ENCODE measurements around the gene RORC. TPM values are rescaled to one million over a fixed set of nuclear protein-coding genes. Genes with fewer than 3 reads are reported as not detected.

RORC gene
- polyA plus RNA-seq, 3 donors = 0.03 TPM; not detected in 2

DNA sequence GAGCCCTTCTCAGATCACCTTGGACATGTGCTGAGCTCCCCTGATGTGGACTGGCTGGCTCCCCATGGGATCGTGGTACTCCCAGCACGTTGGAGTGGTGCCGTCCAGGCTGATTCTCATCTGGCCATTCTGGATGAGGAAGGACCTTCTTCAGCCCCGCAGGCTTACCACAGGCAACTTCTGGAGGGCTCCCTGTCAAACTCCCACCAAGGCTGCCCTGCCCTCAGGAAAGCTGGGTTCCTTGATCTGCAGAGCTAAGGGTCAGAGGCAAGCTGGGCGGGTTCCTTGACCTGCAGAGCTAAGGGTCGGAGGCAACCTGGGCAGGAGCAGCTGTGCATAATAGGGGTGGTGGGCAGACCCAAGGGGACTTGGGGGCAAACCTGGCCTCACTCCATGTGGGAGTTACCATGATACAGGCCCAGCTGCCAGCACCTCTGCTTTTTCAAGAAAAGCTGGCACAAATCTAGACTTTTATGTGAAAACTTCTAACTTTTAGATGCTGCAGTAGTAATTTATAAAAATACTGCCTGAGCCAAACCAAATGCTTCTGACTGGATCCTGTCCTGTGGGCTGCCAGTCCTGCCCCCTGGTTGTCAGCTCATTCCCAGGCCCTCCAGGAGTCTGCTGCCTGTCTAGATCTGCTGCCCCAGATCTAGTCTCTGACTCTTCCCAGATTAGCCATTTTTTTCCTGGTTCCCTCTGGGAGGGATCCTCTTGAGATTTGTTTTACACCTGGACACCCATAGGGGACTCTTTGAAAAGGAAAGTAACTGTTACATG lies 27.5 kb upstream of the RORC start:
- intact Hi-C loops (cut with micrococcal nuclease) = no loop called here
- Histone ChIP-seq H3K9me3 (replicated peaks in 1 of 2; ENCODE audit: control insufficient read depth in 1 of 2, insufficient read depth in 1 of 2, low read length in 2 of 2) (no peaks in the 10 kb centered on the region), H3K27ac (ENCODE audit: low read depth in 1 of 2, low read length in 2 of 2) (no peak overlapping the region), H3K79me2 (ENCODE audit: insufficient read depth, low read length) (no peaks in the 10 kb centered on the region), H4K20me1 (ENCODE audit: insufficient read depth, low read length) (no peaks in the 10 kb centered on the region), H3K4me3 (replicated peaks in 1 of 3; ENCODE audit: low read depth in 2 of 3, low read length in 3 of 3) (no peak overlapping the region), H3K9ac (ENCODE audit: insufficient read depth, low read length, poor library complexity, severe bottlenecking) (no peak overlapping the region), H3K4me2 (replicated peaks; ENCODE audit: extremely low read depth, low read length, poor library complexity, severe bottlenecking) (no peak overlapping the region), H3K27me3 (ENCODE audit: control insufficient read depth in 2 of 2, insufficient read depth in 2 of 2, low read length in 2 of 2) (no peaks in the 10 kb centered on the region), H3K4me1 (ENCODE audit: control insufficient read depth in 1 of 2, insufficient read depth in 2 of 2, low read length in 2 of 2) (peaks cover 41 to 42% of the 10 kb centered on the region in 2 donors), H2AFZ (ENCODE audit: insufficient read depth, low read depth, low read length, poor library complexity, severe bottlenecking) (no peak overlapping the region), H3K36me3 (replicated peaks in 1 of 2; ENCODE audit: control insufficient read depth in 1 of 2, insufficient read depth in 2 of 2, low read length in 2 of 2) (no peaks in the 10 kb centered on the region)
- DNase-seq = no peak
- Mint-ChIP-seq H3K4me3 (no peak overlapping the region), H3K27me3 (ENCODE audit: low read depth in 3 of 3) (peaks cover 0 to 3% (median 1%) of the 10 kb centered on the region in 3 donors), H3K27ac (peak overlapping the region in 1 of 7 donors; percentile 9), H3K36me3 (no peaks in the 10 kb centered on the region), H3K4me1 (peaks cover 53% of the 10 kb centered on the region), H3K9me3 (peaks cover 0 to 8% (median 3%) of the 10 kb centered on the region in 7 donors)
- TF ChIP-seq, protein P1, sequence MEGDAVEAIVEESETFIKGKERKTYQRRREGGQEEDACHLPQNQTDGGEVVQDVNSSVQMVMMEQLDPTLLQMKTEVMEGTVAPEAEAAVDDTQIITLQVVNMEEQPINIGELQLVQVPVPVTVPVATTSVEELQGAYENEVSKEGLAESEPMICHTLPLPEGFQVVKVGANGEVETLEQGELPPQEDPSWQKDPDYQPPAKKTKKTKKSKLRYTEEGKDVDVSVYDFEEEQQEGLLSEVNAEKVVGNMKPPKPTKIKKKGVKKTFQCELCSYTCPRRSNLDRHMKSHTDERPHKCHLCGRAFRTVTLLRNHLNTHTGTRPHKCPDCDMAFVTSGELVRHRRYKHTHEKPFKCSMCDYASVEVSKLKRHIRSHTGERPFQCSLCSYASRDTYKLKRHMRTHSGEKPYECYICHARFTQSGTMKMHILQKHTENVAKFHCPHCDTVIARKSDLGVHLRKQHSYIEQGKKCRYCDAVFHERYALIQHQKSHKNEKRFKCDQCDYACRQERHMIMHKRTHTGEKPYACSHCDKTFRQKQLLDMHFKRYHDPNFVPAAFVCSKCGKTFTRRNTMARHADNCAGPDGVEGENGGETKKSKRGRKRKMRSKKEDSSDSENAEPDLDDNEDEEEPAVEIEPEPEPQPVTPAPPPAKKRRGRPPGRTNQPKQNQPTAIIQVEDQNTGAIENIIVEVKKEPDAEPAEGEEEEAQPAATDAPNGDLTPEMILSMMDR (IDR thresholded peaks at IDR 0.05) = no peak
- 97% methylated on average over 6 of the region's 6 CpGs for WGBS (ENCODE audit: insufficient coverage)

DNA sequence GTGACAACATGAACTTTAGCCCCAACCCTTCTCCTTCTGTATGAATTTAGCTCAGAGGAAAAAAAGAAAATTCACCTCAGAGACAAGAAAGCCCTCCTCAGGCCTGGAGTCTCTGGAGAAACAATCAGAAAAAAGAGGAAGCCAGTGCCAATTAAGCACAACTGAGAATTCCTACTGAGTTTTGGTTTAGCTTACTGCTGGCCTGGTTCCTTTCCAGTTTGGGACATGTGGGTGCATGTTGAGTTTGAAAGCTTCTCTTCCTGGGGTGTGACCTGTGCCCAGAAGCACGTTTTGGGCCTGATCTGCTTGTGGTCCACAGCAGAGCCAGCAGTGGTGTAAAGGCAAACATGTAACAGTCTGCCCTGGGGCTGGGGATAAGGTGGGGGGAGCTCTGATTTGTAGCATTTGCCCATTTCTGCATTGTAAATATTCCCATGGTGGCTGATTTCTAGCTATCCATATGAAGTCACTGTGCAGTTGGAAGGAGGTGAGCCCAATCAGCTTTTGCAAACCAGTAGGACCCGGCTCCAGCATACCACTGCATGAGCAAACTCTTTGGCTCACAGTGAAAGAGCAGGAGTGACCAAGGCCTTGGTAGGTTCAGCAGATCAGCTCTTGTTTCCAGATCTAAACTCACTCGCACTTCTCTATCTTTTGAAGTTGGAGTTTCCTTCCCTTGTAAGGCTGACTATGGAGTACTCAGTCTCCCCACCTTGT lies 26.6 kb upstream of the RORC start:
- peaks cover 1 to 3% (median 3%) of the 10 kb centered on the region in 3 donors for H3K27me3 Mint-ChIP-seq (ENCODE audit: low read depth in 3 of 3)

More for the DNA sequence above, 26.6 kb upstream of the RORC start:
- WGBS (ENCODE audit: insufficient coverage) = 36% methylated on average over 3 of the region's 3 CpGs
- Histone ChIP-seq H3K79me2 (ENCODE audit: insufficient read depth, low read length) (no peaks in the 10 kb centered on the region), H3K27me3 (ENCODE audit: control insufficient read depth in 2 of 2, insufficient read depth in 2 of 2, low read length in 2 of 2) (no peaks in the 10 kb centered on the region), H4K20me1 (ENCODE audit: insufficient read depth, low read length) (no peaks in the 10 kb centered on the region), H3K4me1 (ENCODE audit: control insufficient read depth in 1 of 2, insufficient read depth in 2 of 2, low read length in 2 of 2) (peaks cover 41 to 42% of the 10 kb centered on the region in 2 donors), H3K27ac (ENCODE audit: low read depth in 1 of 2, low read length in 2 of 2) (no peak overlapping the region), H3K4me3 (replicated peaks in 1 of 3; ENCODE audit: low read depth in 2 of 3, low read length in 3 of 3) (no peak overlapping the region), H3K9me3 (replicated peaks in 1 of 2; ENCODE audit: control insufficient read depth in 1 of 2, insufficient read depth in 1 of 2, low read length in 2 of 2) (no peaks in the 10 kb centered on the region), H3K36me3 (replicated peaks in 1 of 2; ENCODE audit: control insufficient read depth in 1 of 2, insufficient read depth in 2 of 2, low read length in 2 of 2) (no peaks in the 10 kb centered on the region), H3K4me2 (replicated peaks; ENCODE audit: extremely low read depth, low read length, poor library complexity, severe bottlenecking) (no peak overlapping the region), H3K9ac (ENCODE audit: insufficient read depth, low read length, poor library complexity, severe bottlenecking) (no peak overlapping the region), H2AFZ (ENCODE audit: insufficient read depth, low read depth, low read length, poor library complexity, severe bottlenecking) (peak overlapping the region; percentile 6)
- Mint-ChIP-seq H3K4me3 (no peak overlapping the region), H3K9me3 (peaks cover 0 to 8% (median 3%) of the 10 kb centered on the region in 7 donors), H3K36me3 (no peaks in the 10 kb centered on the region), H3K4me1 (peaks cover 58% of the 10 kb centered on the region), H3K27ac (peak overlapping the region in 1 of 7 donors; percentile 73)
- intact Hi-C loops (cut with micrococcal nuclease) = no loop called here
- TF ChIP-seq, protein P1 (IDR thresholded peaks at IDR 0.05) = no peak
- no peak for DNase-seq
